Smooth muscle cell (in vitro differentiated cells): ENCODE data around the gene PPP3R1. TPM values are rescaled to one million over a fixed set of nuclear protein-coding genes. Genes with fewer than 3 reads are reported as not detected.

Source experiments
- DNase-seq: peaks from one replicate; lab custom pipeline; 2025; ENCODE audit not compliant: unreplicated experiment; lab: John Stamatoyannopoulos, UW
- H2AFZ ChIP-seq: fragments of 200-600 bp; sonication (generic); 2 replicates; pipeline ENCODE4 v1.6.0; 2016; ENCODE audit warnings: antibody characterized with exemption, low read depth, mild to moderate bottlenecking
- H3F3A ChIP-seq: fragments of 200-600 bp; sonication (generic); 2 replicates; pipeline ENCODE4 v1.6.0; 2017; ENCODE audit warnings: antibody characterized with exemption, low read depth
- H3K27ac ChIP-seq: fragments of 200-600 bp; sonication (generic); 2 replicates; pipeline ENCODE4 v1.5.1; 2016; ENCODE audit warnings: low read depth, mild to moderate bottlenecking
- H3K27me3 ChIP-seq: fragments of 200-600 bp; sonication (generic); 2 replicates; pipeline ENCODE4 v1.6.1; 2016; ENCODE audit warnings: low read depth, mild to moderate bottlenecking
- H3K36me3 ChIP-seq: fragments of 200-600 bp; sonication (generic); 2 replicates; pipeline ENCODE4 v1.5.1; 2016; ENCODE audit warnings: low read depth
- H3K4me1 ChIP-seq: fragments of 200-600 bp; sonication (generic); 2 replicates; pipeline ENCODE4 v1.5.1; 2016; ENCODE audit warnings: low read depth
- H3K4me2 ChIP-seq: fragments of 200-600 bp; sonication (generic); 2 replicates; pipeline ENCODE4 v1.6.0; 2016; ENCODE audit warnings: mild to moderate bottlenecking
- H3K4me3 ChIP-seq: fragments of 200-600 bp; sonication (generic); 2 replicates; pipeline ENCODE4 v1.5.1; 2016; ENCODE audit warnings: mild to moderate bottlenecking
- H3K79me2 ChIP-seq: fragments of 200-600 bp; sonication (generic); 2 replicates; pipeline ENCODE4 v1.6.0; 2016; ENCODE audit warnings: low read depth, mild to moderate bottlenecking
- H3K9ac ChIP-seq: fragments of 200-600 bp; sonication (generic); 2 replicates; pipeline ENCODE4 v1.6.0; 2016; ENCODE audit warnings: low read depth
- H3K9me3 ChIP-seq: fragments of 200-600 bp; sonication (generic); replicated peaks from 2 replicates; pipeline ENCODE4 v1.5.1; 2016; ENCODE audit warnings: low read depth
- H4K20me1 ChIP-seq: fragments of 200-600 bp; sonication (generic); 2 replicates; pipeline ENCODE4 v1.6.0; 2016; ENCODE audit warnings: low read depth
- WGBS: methylation state at CpG from one replicate; pipeline ENCODE4 v1.1.7; 2016; ENCODE audit warnings: low lambda C conversion rate; 5-methylcytosine and 5-hydroxymethylcytosine counted together
- polyA plus RNA-seq: library from polyadenylated mRNA; unstranded; fragments of >200 nt; fragmentation: Nextera tagmentation; extraction: Ambion mirVana; gene quantifications from 2 replicates; pipeline ENCODE4 v1.2.1, GENCODE V29; 2016
- total RNA-seq: library from RNA; depleted of rRNA; stranded (reverse); fragments of >200 nt; gene quantifications from 2 replicates; pipeline ENCODE4 v1.2.3, GENCODE V29; 2014
- TF ChIP-seq, protein P1 (sequence below): fragments of 200-600 bp; sonication (generic); IDR thresholded peaks from 2 replicates; pipeline ENCODE4 v1.5.1; 2017; ENCODE audit warnings: borderline replicate concordance, mild to moderate bottlenecking, antibody characterized with exemption; ENCODE audit not compliant: insufficient read depth, poor library complexity, severe bottlenecking

Gene PPP3R1
- total and polyA plus RNA-seq, 2 experiments from 2014 or later = 4.7 to 33.5 TPM

DNA sequence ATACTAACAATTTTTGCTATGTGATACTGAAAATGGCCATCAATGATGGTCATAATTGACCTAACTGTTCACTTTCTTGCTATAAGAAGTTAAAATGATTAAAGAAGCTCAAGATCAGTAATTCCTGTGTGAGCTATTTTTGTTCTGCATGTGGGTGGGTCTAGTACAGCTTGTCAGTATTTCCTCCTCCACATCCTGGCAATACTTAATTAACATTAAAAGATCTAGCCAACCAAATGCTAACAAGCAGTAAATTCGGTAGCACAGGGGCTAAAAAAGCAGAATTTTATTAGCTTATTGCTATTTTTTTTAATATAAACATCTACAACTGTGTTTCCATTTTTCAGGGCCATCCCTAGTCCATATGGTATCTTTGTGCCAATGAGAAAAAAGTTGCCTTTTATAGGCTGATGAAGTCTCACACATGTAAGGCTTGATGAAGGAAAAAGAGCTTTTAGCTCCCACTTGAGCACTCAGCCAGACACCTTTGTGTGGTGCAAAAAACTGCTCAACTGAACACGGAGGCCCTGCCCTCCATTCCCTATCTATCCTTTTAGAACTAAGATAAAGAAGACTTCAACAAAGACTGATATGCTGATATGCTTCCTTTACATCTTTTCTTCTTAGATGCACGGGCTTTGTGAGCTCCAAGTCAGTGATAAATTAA lies 99.5 kb downstream of the PPP3R1 start:
- Histone ChIP-seq H3K27me3 (no peaks in the 10 kb centered on the region), H3K9me3 (no peaks in the 10 kb centered on the region), H3K4me1 (peaks cover 4% of the 10 kb centered on the region), H3F3A (no peaks in the 10 kb centered on the region), H2AFZ (no peak overlapping the region), H3K79me2 (peaks cover 25% of the 10 kb centered on the region), H3K27ac (no peak overlapping the region), H4K20me1 (no peaks in the 10 kb centered on the region), H3K9ac (no peak overlapping the region), H3K4me3 (no peak overlapping the region), H3K36me3 (no peaks in the 10 kb centered on the region), H3K4me2 (no peak overlapping the region)
- 86% methylated on average over 3 of the region's 3 CpGs for WGBS
- DNase-seq = no peak
- TF ChIP-seq, protein P1, sequence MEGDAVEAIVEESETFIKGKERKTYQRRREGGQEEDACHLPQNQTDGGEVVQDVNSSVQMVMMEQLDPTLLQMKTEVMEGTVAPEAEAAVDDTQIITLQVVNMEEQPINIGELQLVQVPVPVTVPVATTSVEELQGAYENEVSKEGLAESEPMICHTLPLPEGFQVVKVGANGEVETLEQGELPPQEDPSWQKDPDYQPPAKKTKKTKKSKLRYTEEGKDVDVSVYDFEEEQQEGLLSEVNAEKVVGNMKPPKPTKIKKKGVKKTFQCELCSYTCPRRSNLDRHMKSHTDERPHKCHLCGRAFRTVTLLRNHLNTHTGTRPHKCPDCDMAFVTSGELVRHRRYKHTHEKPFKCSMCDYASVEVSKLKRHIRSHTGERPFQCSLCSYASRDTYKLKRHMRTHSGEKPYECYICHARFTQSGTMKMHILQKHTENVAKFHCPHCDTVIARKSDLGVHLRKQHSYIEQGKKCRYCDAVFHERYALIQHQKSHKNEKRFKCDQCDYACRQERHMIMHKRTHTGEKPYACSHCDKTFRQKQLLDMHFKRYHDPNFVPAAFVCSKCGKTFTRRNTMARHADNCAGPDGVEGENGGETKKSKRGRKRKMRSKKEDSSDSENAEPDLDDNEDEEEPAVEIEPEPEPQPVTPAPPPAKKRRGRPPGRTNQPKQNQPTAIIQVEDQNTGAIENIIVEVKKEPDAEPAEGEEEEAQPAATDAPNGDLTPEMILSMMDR = no peak

DNA sequence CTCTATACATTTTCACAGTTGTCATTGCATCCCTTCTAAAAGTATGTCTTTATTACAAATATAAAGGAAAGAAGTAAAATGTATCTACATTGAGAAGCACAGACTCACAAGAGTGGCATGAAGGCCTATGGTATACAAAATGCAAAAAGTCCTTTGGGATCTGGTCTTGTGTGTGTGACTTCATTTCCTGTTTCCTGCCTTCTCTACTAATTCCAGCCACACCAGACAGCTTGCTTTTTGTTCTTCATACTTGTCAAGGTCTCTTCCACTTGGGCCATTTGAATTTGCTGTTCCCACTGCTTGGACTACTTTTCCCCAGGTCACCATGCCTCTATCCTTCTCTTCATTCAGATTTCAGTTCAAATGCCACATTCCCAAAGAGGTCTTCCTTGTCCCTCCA lies 101.3 kb downstream of the PPP3R1 start:
- Histone ChIP-seq H3K4me2 (no peak overlapping the region), H3F3A (no peaks in the 10 kb centered on the region), H3K27ac (no peak overlapping the region), H3K27me3 (no peaks in the 10 kb centered on the region), H3K9me3 (no peaks in the 10 kb centered on the region), H3K79me2 (peaks cover 15% of the 10 kb centered on the region), H3K9ac (no peak overlapping the region), H3K4me3 (no peak overlapping the region), H2AFZ (no peak overlapping the region), H3K4me1 (no peaks in the 10 kb centered on the region), H4K20me1 (no peaks in the 10 kb centered on the region), H3K36me3 (no peaks in the 10 kb centered on the region)
- no peak for DNase-seq
- TF ChIP-seq, protein P1 = no peak

DNA sequence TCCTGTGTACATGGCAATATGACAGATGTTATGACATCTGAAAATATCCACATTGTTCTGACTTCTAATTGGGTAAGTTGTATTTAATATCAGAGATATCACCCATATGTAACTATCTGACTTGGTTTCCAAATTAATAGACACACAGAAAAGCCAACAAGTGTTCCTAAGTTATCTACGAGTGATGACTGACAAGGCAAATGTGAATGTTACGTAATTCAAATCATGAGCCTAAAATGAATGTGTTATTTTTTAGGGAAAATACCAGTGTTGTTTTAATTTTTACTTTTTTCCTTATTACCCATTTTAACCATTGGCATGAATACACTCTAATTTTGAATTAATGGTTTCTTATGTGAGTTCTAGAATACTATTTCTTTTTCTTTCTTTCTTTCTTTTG lies 110.5 kb downstream of the PPP3R1 start:
- 97% methylated on average over 2 of the region's 2 CpGs for WGBS
- H3K4me2 ChIP-seq = no peak overlapping the region
- H2AFZ ChIP-seq = no peak overlapping the region
- DNase-seq = no peak
- H4K20me1 ChIP-seq = no peaks in the 10 kb centered on the region
- no peaks in the 10 kb centered on the region for H3K27me3 ChIP-seq
- no peak overlapping the region for H3K27ac ChIP-seq
- no peaks in the 10 kb centered on the region for H3K9me3 ChIP-seq
- TF ChIP-seq, protein P1 = no peak
- H3F3A ChIP-seq = no peaks in the 10 kb centered on the region
- no peak overlapping the region for H3K9ac ChIP-seq
- H3K36me3 ChIP-seq = no peaks in the 10 kb centered on the region
- H3K4me3 ChIP-seq = no peak overlapping the region
- no peaks in the 10 kb centered on the region for H3K79me2 ChIP-seq
- H3K4me1 ChIP-seq = no peaks in the 10 kb centered on the region
